ENCODE results near the gene F2. TPM values are rescaled to one million over a fixed set of nuclear protein-coding genes. Genes with fewer than 3 reads are reported as not detected.

F2 gene
- total RNA-seq, 4 donors from 2014 or later, result not detected

DNA sequence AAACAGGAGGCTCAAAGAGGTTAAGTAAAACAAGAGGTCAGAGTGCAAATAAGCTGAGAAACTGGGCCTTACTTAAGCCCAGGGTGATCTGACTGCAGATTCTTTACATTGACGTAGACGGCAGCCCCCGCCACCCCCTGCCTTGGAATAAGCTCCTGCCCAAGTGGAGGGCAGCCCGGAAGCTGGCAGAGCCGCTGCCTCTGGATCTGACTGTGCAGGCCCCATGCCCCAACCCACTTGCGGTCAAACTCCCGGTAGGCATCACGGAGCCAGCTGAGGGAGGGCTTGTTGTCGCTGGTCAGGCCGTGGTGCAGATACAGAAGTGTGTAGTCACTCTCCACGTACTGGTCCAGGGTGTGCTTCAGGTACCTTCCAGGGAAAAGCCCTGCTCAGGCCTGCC, 37.2 kb upstream of the F2 start:
- no peak for DNase-seq (ENCODE audit: low spot score in 2 of 2)
- 89 to 93% methylated on average over 8 to 11 of the region's 11 CpGs for WGBS, 2 donors
- no peak overlapping the region for H3K4me3 ChIP-seq (ENCODE audit: low read depth, poor library complexity, severe bottlenecking)
- TF ChIP-seq POLR2A (IDR thresholded peaks at IDR 0.05) (no peak), CTCF (IDR thresholded peaks at IDR 0.05) (no peak)
- intact Hi-C loops (cut with DNase I; ENCODE audit: low total_unique reads), result no loop called here

GRCh38 chr11:46682773-46683752, 36.0 kb upstream of the F2 start:
- DNase-seq (ENCODE audit: low spot score in 2 of 2), result no peak
- 89 to 92% methylated on average over 11 of the region's 11 CpGs for WGBS, 2 donors
- intact Hi-C loops (cut with DNase I; ENCODE audit: low total_unique reads), result no loop called here
- TF ChIP-seq POLR2A (IDR thresholded peaks at IDR 0.05), result no peak
- no peak for TF ChIP-seq CTCF (IDR thresholded peaks at IDR 0.05)
- no peak overlapping the region for H3K4me3 ChIP-seq (ENCODE audit: low read depth, poor library complexity, severe bottlenecking)

- no peak for TF ChIP-seq CTCF (IDR thresholded peaks at IDR 0.05)
- TF ChIP-seq POLR2A (IDR thresholded peaks at IDR 0.05), result no peak
- WGBS, 2 donors, result 65 to 67% methylated on average over 3 of the region's 3 CpGs
- no peak overlapping the region for H3K4me3 ChIP-seq (ENCODE audit: low read depth, poor library complexity, severe bottlenecking)
- DNase-seq (ENCODE audit: low spot score in 2 of 2), result no peak
- intact Hi-C loops (cut with DNase I; ENCODE audit: low total_unique reads), result no loop called here
These were observed 34.6 kb upstream of the F2 start for GRCh38 chr11:46684367-46684766.

GRCh38 chr11:46686886-46687795, 31.9 kb upstream of the F2 start:
- DNase-seq (ENCODE audit: low spot score in 2 of 2), result no peak
- H3K4me3 ChIP-seq (ENCODE audit: low read depth, poor library complexity, severe bottlenecking), result no peak overlapping the region
- intact Hi-C loops (cut with DNase I; ENCODE audit: low total_unique reads), result no loop called here
- no peak for TF ChIP-seq CTCF (IDR thresholded peaks at IDR 0.05)
- no peak for TF ChIP-seq POLR2A (IDR thresholded peaks at IDR 0.05)
- 36 to 53% methylated on average over 15 of the region's 15 CpGs for WGBS, 2 donors

DNA sequence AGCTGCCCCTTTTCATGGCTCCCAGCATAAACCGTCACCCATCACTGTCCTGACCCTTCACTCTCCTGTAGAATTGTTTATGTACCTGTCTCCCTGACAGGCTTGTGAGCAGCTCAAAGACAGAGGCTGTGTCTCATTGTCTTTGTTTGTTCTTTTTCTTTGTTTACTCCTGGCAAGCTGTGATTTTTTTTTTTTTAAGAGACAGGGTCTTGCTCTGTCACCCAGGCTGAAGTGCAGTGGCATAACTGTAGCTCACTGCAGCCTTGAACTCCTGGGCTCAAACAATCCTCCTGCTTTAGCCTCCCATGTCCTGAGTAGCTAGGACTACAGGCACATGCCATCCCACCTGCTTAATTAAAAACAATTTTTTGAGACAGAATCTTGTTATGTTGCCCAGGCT, 28.3 kb upstream of the F2 start:
- TF ChIP-seq CTCF (IDR thresholded peaks at IDR 0.05) (no peak), POLR2A (IDR thresholded peaks at IDR 0.05) (no peak)
- DNase-seq (ENCODE audit: low spot score in 2 of 2), result no peak
- H3K4me3 ChIP-seq (ENCODE audit: low read depth, poor library complexity, severe bottlenecking), result no peak overlapping the region
- WGBS, 2 donors, result 92 to 100% methylated on average over 1 of the region's 1 CpG
- intact Hi-C loops (cut with DNase I; ENCODE audit: low total_unique reads), result no loop called here
